HEK293 (cell line): ENCODE data around the gene AIF1.
A peak's percentile ranks its signal among the peaks of the same experiment; 100 is the strongest.

ENCODE experiments used
- CTCF ChIA-PET: fragments of 350-600 bp; formaldehyde crosslinking; extraction: SDS; loops from one replicate; lab custom pipeline; 2021; ENCODE audit warnings: antibody characterized with exemption; lab: Yijun Ruan, JAX
- POLR2A ChIA-PET: fragments of 300-600 bp; formaldehyde crosslinking; extraction: SDS; loops from one replicate; lab custom pipeline; 2020; ENCODE audit warnings: antibody characterized with exemption, inconsistent platforms; lab: Yijun Ruan, JAX
- H3K27ac ChIP-seq: fragments of 200-500 bp; sonication (Bioruptor generic); 2 replicates; pipeline ENCODE4 v1.5.1; 2014; ENCODE audit warnings: low read depth, low read length, control low read depth, inconsistent platforms; ENCODE audit errors: extremely low read depth
- H3K36me3 ChIP-seq, 2 experiments: fragments of 200-500 bp in 1 of 2; sonication (Bioruptor generic) in 1 of 2; 1 replicate in 1 of 2; 2 replicates in 1 of 2; pipeline ENCODE4 v1.5.1; 2014 to 2017; ENCODE audit warnings: inconsistent platforms in 2 of 2, low read length in 2 of 2; ENCODE audit not compliant: control insufficient read depth in 2 of 2, insufficient read depth in 1 of 2
- H3K4me1 ChIP-seq: fragments of 200-500 bp; sonication (Bioruptor generic); 2 replicates; pipeline ENCODE4 v1.5.1; 2014; ENCODE audit warnings: mild to moderate bottlenecking, low read length, inconsistent platforms; ENCODE audit not compliant: control insufficient read depth, insufficient read depth
- H3K4me3 ChIP-seq: 2 replicates; pipeline ENCODE4 v1.5.1; 2011; ENCODE audit warnings: low read depth, mild to moderate bottlenecking, control low read depth, low read length, moderate library complexity
- H3K9me3 ChIP-seq: fragments of 200-500 bp; sonication (Bioruptor generic); 2 replicates; pipeline ENCODE4 v1.5.1; 2014; ENCODE audit warnings: low read depth, low read length, inconsistent platforms; ENCODE audit not compliant: control insufficient read depth, insufficient read depth
- HOXA7 ChIP-seq: sonication (generic); formaldehyde crosslinking; IDR thresholded peaks from 2 replicates; pipeline ENCODE4 v1.8.1; 2022; ENCODE audit warnings: missing genetic modification reagents, borderline replicate concordance
- PRDM10 ChIP-seq: fragments of 450-650 bp; formaldehyde crosslinking; IDR thresholded peaks from 2 replicates; pipeline ENCODE4 v1.5.1; 2016; ENCODE audit warnings: missing biosample characterization, missing genetic modification characterization
- REPIN1 ChIP-seq: fragments of 450-650 bp; formaldehyde crosslinking; IDR thresholded peaks from 2 replicates; pipeline ENCODE4 v1.5.1; 2017; ENCODE audit warnings: missing biosample characterization, missing genetic modification characterization, low read depth
- SALL2 ChIP-seq: fragments of 450-650 bp; formaldehyde crosslinking; IDR thresholded peaks from 2 replicates; pipeline ENCODE4 v1.5.0; 2017; ENCODE audit warnings: missing biosample characterization, mild to moderate bottlenecking, missing genetic modification characterization, borderline replicate concordance
- ZBTB20 ChIP-seq: fragments of 450-650 bp; formaldehyde crosslinking; IDR thresholded peaks from 2 replicates; pipeline ENCODE4 v1.5.1; 2016; ENCODE audit warnings: missing biosample characterization, missing genetic modification characterization
- ZBTB44 ChIP-seq: fragments of 450-650 bp; IDR thresholded peaks from 2 replicates; pipeline ENCODE4 v1.5.1; 2018; ENCODE audit warnings: missing biosample characterization, mild to moderate bottlenecking, missing genetic modification characterization
- ZBTB8A ChIP-seq: fragments of 450-650 bp; formaldehyde crosslinking; IDR thresholded peaks from 2 replicates; pipeline ENCODE4 v1.5.1; 2016; ENCODE audit warnings: missing biosample characterization, missing genetic modification characterization
- ZFHX2 ChIP-seq: fragments of 450-650 bp; formaldehyde crosslinking; conservative IDR thresholded peaks from 2 replicates; pipeline ENCODE4 v1.5.1; 2016; ENCODE audit warnings: missing biosample characterization, missing genetic modification characterization
- ZFP69B ChIP-seq: fragments of 450-650 bp; formaldehyde crosslinking; IDR thresholded peaks from 2 replicates; pipeline ENCODE4 v1.5.1; 2016; ENCODE audit warnings: missing biosample characterization, missing genetic modification characterization
- ZNF121 ChIP-seq: fragments of 450-650 bp; formaldehyde crosslinking; IDR thresholded peaks from 2 replicates; pipeline ENCODE4 v1.5.1; 2016; ENCODE audit warnings: missing biosample characterization, missing genetic modification characterization
- ZNF133 ChIP-seq: fragments of 450-650 bp; formaldehyde crosslinking; IDR thresholded peaks from 2 replicates; pipeline ENCODE4 v1.5.1; 2016; ENCODE audit warnings: missing biosample characterization, missing genetic modification characterization
- ZNF26 ChIP-seq: fragments of 450-650 bp; formaldehyde crosslinking; IDR thresholded peaks from 2 replicates; pipeline ENCODE4 v1.5.1; 2016; ENCODE audit warnings: missing biosample characterization, missing genetic modification characterization
- ZNF391 ChIP-seq: fragments of 450-650 bp; formaldehyde crosslinking; IDR thresholded peaks from 2 replicates; pipeline ENCODE4 v1.5.1; 2016; ENCODE audit warnings: low read depth, missing biosample characterization, missing genetic modification characterization, borderline replicate concordance
- ZNF433 ChIP-seq: fragments of 450-650 bp; formaldehyde crosslinking; IDR thresholded peaks from 2 replicates; pipeline ENCODE4 v1.5.1; 2016; ENCODE audit warnings: missing biosample characterization, missing genetic modification characterization, low read depth
- ZNF530 ChIP-seq: fragments of 450-650 bp; formaldehyde crosslinking; IDR thresholded peaks from 2 replicates; pipeline ENCODE4 v1.5.1; 2016; ENCODE audit warnings: low read depth, missing biosample characterization, missing genetic modification characterization
- ZNF544 ChIP-seq: fragments of 450-650 bp; formaldehyde crosslinking; IDR thresholded peaks from 2 replicates; pipeline ENCODE4 v1.5.0; 2017; ENCODE audit warnings: missing biosample characterization, missing genetic modification characterization
- ZNF549 ChIP-seq: fragments of 450-650 bp; IDR thresholded peaks from 2 replicates; pipeline ENCODE4 v1.5.1; 2018; ENCODE audit warnings: missing biosample characterization, missing genetic modification characterization, mild to moderate bottlenecking, inconsistent platforms, moderate library complexity
- ZNF626 ChIP-seq: fragments of 450-650 bp; sonication (Bioruptor Pico); formaldehyde crosslinking; IDR thresholded peaks from 2 replicates; pipeline ENCODE4 v1.5.1; 2018; ENCODE audit warnings: missing biosample characterization, missing genetic modification characterization, inconsistent platforms
- ZNF658 ChIP-seq: fragments of 450-650 bp; formaldehyde crosslinking; IDR thresholded peaks from 2 replicates; pipeline ENCODE4; 2016; ENCODE audit warnings: missing biosample characterization, missing genetic modification characterization
- ZNF707 ChIP-seq: fragments of 450-650 bp; formaldehyde crosslinking; IDR thresholded peaks from 2 replicates; pipeline ENCODE4 v1.5.1; 2016; ENCODE audit warnings: missing biosample characterization, missing genetic modification characterization
- ZNF747 ChIP-seq: fragments of 450-650 bp; formaldehyde crosslinking; IDR thresholded peaks from 2 replicates; pipeline ENCODE4 v1.5.1; 2016; ENCODE audit warnings: missing biosample characterization, missing genetic modification characterization
- ZNF76 ChIP-seq: fragments of 450-650 bp; formaldehyde crosslinking; IDR thresholded peaks from 2 replicates; pipeline ENCODE4; 2016; ENCODE audit warnings: low read depth, missing biosample characterization, missing genetic modification characterization, borderline replicate concordance
- ZNF785 ChIP-seq: fragments of 450-650 bp; formaldehyde crosslinking; IDR thresholded peaks from 2 replicates; pipeline ENCODE4 v1.5.1; 2016; ENCODE audit warnings: missing biosample characterization, missing genetic modification characterization
- ZSCAN23 ChIP-seq: fragments of 450-650 bp; formaldehyde crosslinking; IDR thresholded peaks from 2 replicates; pipeline ENCODE4 v1.5.1; 2016; ENCODE audit warnings: missing biosample characterization, missing genetic modification characterization
- TF ChIP-seq, protein P1 (sequence below): fragments of 450-650 bp; formaldehyde crosslinking; IDR thresholded peaks from 2 replicates; pipeline ENCODE4 v1.5.1; 2017; ENCODE audit warnings: missing biosample characterization, missing genetic modification characterization
- TF ChIP-seq, protein P2 (sequence below): fragments of 450-650 bp; formaldehyde crosslinking; IDR thresholded peaks from 2 replicates; pipeline ENCODE4 v1.5.1; 2016; ENCODE audit warnings: missing biosample characterization, missing genetic modification characterization

The AIF1 gene

DNA sequence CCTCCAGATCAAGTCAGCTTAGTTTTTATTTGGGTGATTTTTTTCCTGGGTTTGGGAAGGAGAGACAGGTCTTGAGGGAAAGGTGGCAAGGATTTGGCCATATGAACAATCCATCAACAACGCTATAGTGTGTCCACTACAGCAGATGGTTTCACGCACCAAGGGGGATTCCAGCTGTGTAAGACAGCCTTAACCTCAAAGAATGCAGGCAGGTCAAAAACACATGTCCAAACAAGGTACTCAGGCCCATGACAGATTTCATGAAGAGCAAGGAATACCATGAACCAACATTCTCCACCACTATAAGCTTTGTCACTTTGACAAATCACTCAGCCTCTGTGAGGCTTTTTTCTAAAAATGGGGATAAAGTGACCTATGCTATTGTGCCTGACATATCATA is 2.0 kb downstream of the AIF1 start (continued):
- no peak for TF ChIP-seq PRDM10 (tag by site-specific recombination)

GRCh38 chr6:31619805-31620585 is 5.0 kb downstream of the AIF1 start:
- ChIA-PET POLR2A (interaction anchor here (0.7 to 3.1 kb wide), 11 partner anchors 19 to 208 kb away, joined by 3 to 10 read pairs (median 5); partner anchors contain the start of genes ABHD16A, DDX39B, GPANK1 and HSPA1B), CTCF (interaction anchor here (0.7 to 1.5 kb wide), 3 partner anchors 13 to 322 kb away, joined by 3 read pairs; no protein-coding TSS in a partner anchor)
- Histone ChIP-seq H3K27ac (peak overlapping the region; percentile 99), H3K4me3 (peak overlapping the region; percentile 66), H3K9me3 (no peaks in the 10 kb centered on the region), H3K4me1 (peaks cover 7% of the 10 kb centered on the region; the same call in 1 of the 2 replicates), H3K36me3 (peaks cover 19 to 38% of the 10 kb centered on the region in 2 experiments)
- no peak for TF ChIP-seq ZNF747 (tag by site-specific recombination)
- TF ChIP-seq ZNF626 (tag by site-specific recombination) = no peak
- no peak for TF ChIP-seq SALL2 (tag by site-specific recombination)
- no peak for TF ChIP-seq ZNF433 (tag by site-specific recombination)
- no peak for TF ChIP-seq ZNF26 (tag by site-specific recombination)
- TF ChIP-seq ZBTB20 = peak; percentile 69
- TF ChIP-seq ZNF549 (tag by site-specific recombination) = no peak
- no peak for TF ChIP-seq ZNF133 (tag by site-specific recombination)
- peak; percentile 56 for TF ChIP-seq ZBTB8A
- peak; percentile 83; the same call in 1 of the 2 replicates for TF ChIP-seq ZNF391 (tag by site-specific recombination)
- TF ChIP-seq, protein P1, sequence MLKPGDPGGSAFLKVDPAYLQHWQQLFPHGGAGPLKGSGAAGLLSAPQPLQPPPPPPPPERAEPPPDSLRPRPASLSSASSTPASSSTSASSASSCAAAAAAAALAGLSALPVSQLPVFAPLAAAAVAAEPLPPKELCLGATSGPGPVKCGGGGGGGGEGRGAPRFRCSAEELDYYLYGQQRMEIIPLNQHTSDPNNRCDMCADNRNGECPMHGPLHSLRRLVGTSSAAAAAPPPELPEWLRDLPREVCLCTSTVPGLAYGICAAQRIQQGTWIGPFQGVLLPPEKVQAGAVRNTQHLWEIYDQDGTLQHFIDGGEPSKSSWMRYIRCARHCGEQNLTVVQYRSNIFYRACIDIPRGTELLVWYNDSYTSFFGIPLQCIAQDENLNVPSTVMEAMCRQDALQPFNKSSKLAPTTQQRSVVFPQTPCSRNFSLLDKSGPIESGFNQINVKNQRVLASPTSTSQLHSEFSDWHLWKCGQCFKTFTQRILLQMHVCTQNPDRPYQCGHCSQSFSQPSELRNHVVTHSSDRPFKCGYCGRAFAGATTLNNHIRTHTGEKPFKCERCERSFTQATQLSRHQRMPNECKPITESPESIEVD = no peak
- TF ChIP-seq ZNF121 (tag by site-specific recombination) = no peak
- peak; percentile 86 for TF ChIP-seq ZFHX2 (tag by site-specific recombination)
- no peak for TF ChIP-seq ZNF707 (tag by site-specific recombination)
- no peak; the same call in 1 of the 2 replicates for TF ChIP-seq ZBTB44
- no peak for TF ChIP-seq ZNF544 (tag by site-specific recombination)
- TF ChIP-seq, protein P2, sequence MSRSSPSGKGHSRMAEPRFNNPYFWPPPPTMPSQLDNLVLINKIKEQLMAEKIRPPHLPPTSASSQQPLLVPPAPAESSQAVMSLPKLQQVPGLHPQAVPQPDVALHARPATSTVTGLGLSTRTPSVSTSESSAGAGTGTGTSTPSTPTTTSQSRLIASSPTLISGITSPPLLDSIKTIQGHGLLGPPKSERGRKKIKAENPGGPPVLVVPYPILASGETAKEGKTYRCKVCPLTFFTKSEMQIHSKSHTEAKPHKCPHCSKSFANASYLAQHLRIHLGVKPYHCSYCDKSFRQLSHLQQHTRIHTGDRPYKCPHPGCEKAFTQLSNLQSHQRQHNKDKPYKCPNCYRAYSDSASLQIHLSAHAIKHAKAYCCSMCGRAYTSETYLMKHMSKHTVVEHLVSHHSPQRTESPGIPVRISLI = peak; percentile 82
- TF ChIP-seq ZNF658 = no peak
- peak; percentile 65 for TF ChIP-seq ZNF76 (tag by site-specific recombination)
- no peak for TF ChIP-seq REPIN1 (tag by site-specific recombination)
- TF ChIP-seq ZFP69B = peak; percentile 73
- no peak for TF ChIP-seq ZSCAN23 (tag by site-specific recombination)
- TF ChIP-seq HOXA7 (CRISPR knock-in tag) = no peak
- 0 out of 2 replicates have a peak, but pooled peaks have one; percentile 39 for TF ChIP-seq ZNF785 (tag by site-specific recombination)
- no peak for TF ChIP-seq ZNF530 (tag by site-specific recombination)
